ENCODE data around the gene ISCA2. TPM values are rescaled to one million over a fixed set of nuclear protein-coding genes. Genes with fewer than 3 reads are reported as not detected.

The ISCA2 gene
- total RNA-seq, 4 donors from 2014 or later, result 4.1 to 32.4 (median 20.6) TPM

GRCh38 chr14:74538411-74539391 is 45.1 kb downstream of the ISCA2 start:
- no peaks in the 10 kb centered on the region for H3K9me3 ChIP-seq
- intact Hi-C loops (cut with DNase I; ENCODE audit: low total_unique reads) (no loop called here), in situ Hi-C loops (cut with MboI; ENCODE audit: low pct_ligation_motif_present in 1 of 4, low pct_unique_long_range_greater_than_20kb in 1 of 4, low sequenced_read_pairs in 3 of 4) (no loop called here)
- H3K36me3 ChIP-seq, result no peaks in the 10 kb centered on the region
- no peak overlapping the region for H3K27ac ChIP-seq
- no peaks in the 10 kb centered on the region for H3K27me3 ChIP-seq
- WGBS, 2 donors (ENCODE audit: low coverage in 1 of 2), result 88 to 90% methylated on average over 9 to 11 of the region's 11 CpGs
- no peak overlapping the region for H3K4me3 ChIP-seq
- H3K4me1 ChIP-seq, result no peaks in the 10 kb centered on the region
- DNase-seq, result no peak
- TF ChIP-seq CTCF (IDR thresholded peaks at IDR 0.05) (no peak), EP300 (IDR thresholded peaks at IDR 0.05; ENCODE audit: low read depth) (no peak), POLR2A (IDR thresholded peaks at IDR 0.05) (no peak), POLR2AphosphoS5 (IDR thresholded peaks at IDR 0.05) (no peak)

GRCh38 chr14:74539503-74539902 is 45.9 kb downstream of the ISCA2 start:
- no peaks in the 10 kb centered on the region for H3K27me3 ChIP-seq
- in situ Hi-C loops (cut with MboI; ENCODE audit: low pct_ligation_motif_present in 1 of 4, low pct_unique_long_range_greater_than_20kb in 1 of 4, low sequenced_read_pairs in 3 of 4), result no loop called here
- no peaks in the 10 kb centered on the region for H3K9me3 ChIP-seq
- TF ChIP-seq EP300 (IDR thresholded peaks at IDR 0.05; ENCODE audit: low read depth), result no peak
- TF ChIP-seq CTCF (IDR thresholded peaks at IDR 0.05), result no peak
- TF ChIP-seq POLR2A (IDR thresholded peaks at IDR 0.05), result no peak
- no peak for TF ChIP-seq POLR2AphosphoS5 (IDR thresholded peaks at IDR 0.05)
- no peak for DNase-seq
- WGBS, 2 donors (ENCODE audit: low coverage in 1 of 2), result 71 to 79% methylated on average over 2 to 4 of the region's 4 CpGs
- H3K36me3 ChIP-seq, result no peaks in the 10 kb centered on the region
- intact Hi-C loops (cut with DNase I; ENCODE audit: low total_unique reads), result no loop called here
- no peak overlapping the region for H3K27ac ChIP-seq
- H3K4me1 ChIP-seq, result no peaks in the 10 kb centered on the region
- no peak overlapping the region for H3K4me3 ChIP-seq

- in situ Hi-C loops (cut with MboI; ENCODE audit: low pct_ligation_motif_present in 1 of 4, low pct_unique_long_range_greater_than_20kb in 1 of 4, low sequenced_read_pairs in 3 of 4), result no loop called here
- intact Hi-C loops (cut with DNase I; ENCODE audit: low total_unique reads), result no loop called here
Measured at GRCh38 chr14:74541225-74541624, 47.7 kb downstream of the ISCA2 start.

More at GRCh38 chr14:74541225-74541624, 47.7 kb downstream of the ISCA2 start:
- Histone ChIP-seq H3K36me3 (no peaks in the 10 kb centered on the region), H3K27ac (no peak overlapping the region), H3K27me3 (no peaks in the 10 kb centered on the region), H3K9me3 (no peaks in the 10 kb centered on the region), H3K4me3 (no peak overlapping the region), H3K4me1 (no peaks in the 10 kb centered on the region)
- 85 to 100% methylated on average over 1 to 3 of the region's 3 CpGs for WGBS, 2 donors (ENCODE audit: low coverage in 1 of 2)
- no peak for DNase-seq
- TF ChIP-seq POLR2AphosphoS5 (IDR thresholded peaks at IDR 0.05), result no peak
- no peak for TF ChIP-seq POLR2A (IDR thresholded peaks at IDR 0.05)
- TF ChIP-seq CTCF (IDR thresholded peaks at IDR 0.05), result no peak
- TF ChIP-seq EP300 (IDR thresholded peaks at IDR 0.05; ENCODE audit: low read depth), result no peak
